CD8-positive, alpha-beta memory T cell (primary cell): ENCODE measurements around the gene SNX33. TPM values are rescaled to one million over a fixed set of nuclear protein-coding genes. Genes with fewer than 3 reads are reported as not detected.

Source experiments
- CTCF ChIA-PET: fragments of 350-600 bp; sonication (Branson Sonifier 250); formaldehyde crosslinking; loops from one replicate; lab custom pipeline; 2021; ENCODE audit warnings: antibody characterized with exemption; lab: Charles Lee
- POLR2A ChIA-PET: fragments of 350-600 bp; sonication (Branson Sonifier 250); formaldehyde crosslinking; loops from one replicate; lab custom pipeline; 2021; ENCODE audit warnings: antibody characterized with exemption; lab: Charles Lee
- DNase-seq, 5 donors: peaks; one replicate each; pipeline versions ENCODE4 v3.0.0 to v3.0.0-alpha.2; 2020 to 2022; ENCODE audit warnings: mixed read lengths in 1 of 5
- H3K27ac ChIP-seq: one replicate; pipeline ENCODE4 v1.7.0; 2013; ENCODE audit warnings: low read depth, mild to moderate bottlenecking, low read length, moderate library complexity
- H3K27me3 ChIP-seq: 2 replicates; pipeline ENCODE4 v1.7.0; 2013; ENCODE audit warnings: low read length, mild to moderate bottlenecking; ENCODE audit not compliant: insufficient read depth, poor library complexity, severe bottlenecking
- H3K36me3 ChIP-seq: 2 replicates; pipeline ENCODE4 v1.7.0; 2013; ENCODE audit warnings: mild to moderate bottlenecking, low read length, moderate library complexity; ENCODE audit not compliant: insufficient read depth
- H3K4me1 ChIP-seq: 2 replicates; pipeline ENCODE4 v1.7.0; 2013; ENCODE audit warnings: mild to moderate bottlenecking, low read length, moderate library complexity; ENCODE audit not compliant: insufficient read depth
- H3K4me3 ChIP-seq: 2 replicates; pipeline ENCODE4 v1.7.0; 2013; ENCODE audit warnings: mild to moderate bottlenecking, low read length
- H3K9me3 ChIP-seq: 2 replicates; pipeline ENCODE4 v1.7.0; 2013; ENCODE audit warnings: mild to moderate bottlenecking, low read length
- H3K27ac Mint-ChIP-seq, 8 donors: one replicate each; pipeline ENCODE4 v1.8.0; 2020 to 2021; ENCODE audit warnings: mixed read lengths in 8 of 8, mild to moderate bottlenecking in 6 of 8, inconsistent platforms in 3 of 8, moderate library complexity in 3 of 8
- H3K27me3 Mint-ChIP-seq, 2 donors: one replicate each; pipeline ENCODE4 v1.8.0; 2020 to 2021; ENCODE audit warnings: mixed read lengths in 2 of 2, mild to moderate bottlenecking in 1 of 2, moderate library complexity in 1 of 2
- H3K36me3 Mint-ChIP-seq, 3 donors: one replicate each; pipeline ENCODE4 v1.8.0; 2020 to 2021; ENCODE audit warnings: mixed read lengths in 3 of 3, inconsistent platforms in 1 of 3, mild to moderate bottlenecking in 1 of 3
- H3K4me1 Mint-ChIP-seq, 3 donors: one replicate each; pipeline ENCODE4 v1.8.0; 2020 to 2021; ENCODE audit warnings: mixed read lengths in 3 of 3, inconsistent platforms in 1 of 3, mild to moderate bottlenecking in 1 of 3
- H3K4me3 Mint-ChIP-seq, 7 donors: one replicate each; pipeline ENCODE4 v1.8.0; 2020 to 2021; ENCODE audit warnings: mixed read lengths in 7 of 7, mild to moderate bottlenecking in 6 of 7, moderate library complexity in 4 of 7, inconsistent platforms in 2 of 7
- H3K9me3 Mint-ChIP-seq, 5 donors: one replicate each; pipeline ENCODE4 v1.8.0; 2020 to 2022; ENCODE audit warnings: mixed read lengths in 5 of 5, mild to moderate bottlenecking in 3 of 5, moderate library complexity in 2 of 5, inconsistent platforms in 1 of 5
- polyA plus RNA-seq: library from polyadenylated mRNA; unstranded; fragments of 300-500 nt; fragmentation: Illumina TruSeq; gene quantifications from one replicate; pipeline ENCODE4 v1.2.3, GENCODE V29; 2021
- total RNA-seq, 2 experiments: library from RNA; stranded (reverse); gene quantifications; one replicate each; pipeline ENCODE4 v1.2.3, GENCODE V29; 2021

The SNX33 gene
- total and polyA plus RNA-seq, 3 experiments from 2014 or later = 1.1 to 3.5 (median 3.1) TPM

- peaks cover 0 to 36% (median 2%) of the 10 kb centered on the region in 3 donors for H3K36me3 Mint-ChIP-seq
- POLR2A ChIA-PET = interaction anchor here (0.6 to 5.1 kb wide), 5 partner anchors 10 to 269 kb away, joined by 3 to 130 read pairs (median 11); partner anchors contain the start of genes MAN2C1, SIN3A and SNX33
- no peaks in the 10 kb centered on the region for H3K27me3 Mint-ChIP-seq
- Histone ChIP-seq H3K27ac (peak overlapping the region; percentile 26), H3K36me3 (peaks cover 6% of the 10 kb centered on the region), H3K27me3 (no peaks in the 10 kb centered on the region), H3K4me1 (peaks cover 33% of the 10 kb centered on the region), H3K4me3 (no peak overlapping the region), H3K9me3 (no peaks in the 10 kb centered on the region)
- peak overlapping the region in 6 of 7 donors; percentile 13 to 97 (median 93) for H3K4me3 Mint-ChIP-seq
- DNase-seq = no peak
- H3K9me3 Mint-ChIP-seq = no peaks in the 10 kb centered on the region
- H3K4me1 Mint-ChIP-seq = peaks cover 33 to 46% (median 39%) of the 10 kb centered on the region in 3 donors
- CTCF ChIA-PET = interaction anchor here (1.1 to 1.6 kb wide), 3 partner anchors 11 to 269 kb away, joined by 3 to 5 read pairs (median 4); partner anchors contain the start of gene MAN2C1
- peak overlapping the region in 7 of 8 donors; percentile 2 to 77 (median 51) for H3K27ac Mint-ChIP-seq
These were observed 10.3 kb upstream of the SNX33 start for GRCh38 chr15:75637245-75638009.

GRCh38 chr15:75639191-75639708 is 8.5 kb upstream of the SNX33 start:
- H3K4me3 Mint-ChIP-seq = peak overlapping the region; percentile 93 to 97 (median 93)
- H3K4me3 ChIP-seq = peak overlapping the region; percentile 77
- peaks cover 6% of the 10 kb centered on the region for H3K36me3 ChIP-seq
- no peaks in the 10 kb centered on the region for H3K9me3 ChIP-seq
- peak overlapping the region; percentile 89 to 97 (median 96) for H3K27ac Mint-ChIP-seq
- no peaks in the 10 kb centered on the region for H3K27me3 Mint-ChIP-seq
- DNase-seq = no peak
- ChIA-PET POLR2A (interaction anchor here (0.6 to 5.1 kb wide), 11 partner anchors 8 to 271 kb away, joined by 3 to 130 read pairs (median 11); partner anchors contain the start of genes MAN2C1, PTPN9, SIN3A and SNUPN), CTCF (interaction anchor here (1.2 to 3.8 kb wide), 10 partner anchors 13 to 272 kb away, joined by 3 to 39 read pairs (median 9); partner anchors contain the start of genes MAN2C1, PTPN9, SIN3A and SNUPN)
- H3K36me3 Mint-ChIP-seq = peaks cover 0 to 36% (median 2%) of the 10 kb centered on the region in 3 donors
- H3K9me3 Mint-ChIP-seq = no peaks in the 10 kb centered on the region
- H3K27ac ChIP-seq = peak overlapping the region; percentile 92
- H3K27me3 ChIP-seq = no peaks in the 10 kb centered on the region
- peaks cover 33 to 46% (median 44%) of the 10 kb centered on the region in 3 donors for H3K4me1 Mint-ChIP-seq
- peaks cover 33% of the 10 kb centered on the region for H3K4me1 ChIP-seq

- Mint-ChIP-seq H3K27ac (peak within 1 kb of the TSS; percentile 89 to 97 (median 96)), H3K36me3 (peaks cover 0 to 36% (median 2%) of the 10 kb centered on the region in 3 donors), H3K9me3 (no peaks in the 10 kb centered on the region), H3K4me1 (peaks cover 33 to 46% (median 44%) of the 10 kb centered on the region in 3 donors), H3K27me3 (no peaks in the 10 kb centered on the region), H3K4me3 (peak within 1 kb of the TSS; percentile 93 to 97 (median 93))
- Histone ChIP-seq H3K27ac (peak within 1 kb of the TSS; percentile 92), H3K4me1 (peaks cover 33% of the 10 kb centered on the region), H3K36me3 (peaks cover 6% of the 10 kb centered on the region), H3K27me3 (no peaks in the 10 kb centered on the region), H3K9me3 (no peaks in the 10 kb centered on the region), H3K4me3 (peak within 1 kb of the TSS; percentile 77)
- peak; percentile 87 to 95 (median 92) for DNase-seq
- ChIA-PET POLR2A (interaction anchor here (0.6 to 5.1 kb wide), 13 partner anchors 10 to 292 kb away, joined by 3 to 130 read pairs (median 6); partner anchors contain the start of genes MAN2C1, PTPN9, SIN3A and SNUPN), CTCF (interaction anchor here (0.8 to 3.8 kb wide), 16 partner anchors 12 to 272 kb away, joined by 3 to 39 read pairs (median 5); partner anchors contain the start of genes MAN2C1, PTPN9, SIN3A and SNUPN)
These were observed 7.8 kb upstream of the SNX33 start, which contains the start of gene IMP3 for GRCh38 chr15:75639709-75640482. Gene IMP3, minus strand, starts transcription at chr15:75640224. Its CDS starts 56 bp downstream, at chr15:75640168.

- Mint-ChIP-seq H3K4me3 (peak overlapping the region; percentile 93 to 97 (median 93)), H3K27me3 (no peaks in the 10 kb centered on the region), H3K9me3 (no peaks in the 10 kb centered on the region), H3K27ac (peak overlapping the region; percentile 89 to 97 (median 96)), H3K36me3 (peaks cover 0 to 33% (median 2%) of the 10 kb centered on the region in 3 donors), H3K4me1 (peaks cover 33 to 46% (median 44%) of the 10 kb centered on the region in 3 donors)
- peaks cover 6% of the 10 kb centered on the region for H3K36me3 ChIP-seq
- no peaks in the 10 kb centered on the region for H3K9me3 ChIP-seq
- POLR2A ChIA-PET = interaction anchor here (0.5 to 5.1 kb wide), 13 partner anchors 8 to 293 kb away, joined by 3 to 130 read pairs (median 6); partner anchors contain the start of genes MAN2C1, PTPN9, SIN3A and SNUPN
- peak; percentile 17 to 71 (median 48) for DNase-seq
- peaks cover 33% of the 10 kb centered on the region for H3K4me1 ChIP-seq
- H3K27me3 ChIP-seq = no peaks in the 10 kb centered on the region
- CTCF ChIA-PET = interaction anchor here (0.8 to 3.8 kb wide), 17 partner anchors 10 to 273 kb away, joined by 3 to 39 read pairs (median 5); partner anchors contain the start of genes MAN2C1, PTPN9, SIN3A and SNUPN
- H3K27ac ChIP-seq = peak overlapping the region; percentile 92
- H3K4me3 ChIP-seq = peak overlapping the region; percentile 77
These were observed 7.1 kb upstream of the SNX33 start for GRCh38 chr15:75640483-75641178.

- Mint-ChIP-seq H3K4me3 (peak overlapping the region; percentile 93 to 97 (median 93)), H3K9me3 (no peaks in the 10 kb centered on the region), H3K4me1 (peaks cover 34 to 43% (median 42%) of the 10 kb centered on the region in 3 donors), H3K36me3 (peaks cover 0 to 32% (median 2%) of the 10 kb centered on the region in 3 donors), H3K27ac (peak overlapping the region; percentile 89 to 97 (median 96)), H3K27me3 (no peaks in the 10 kb centered on the region)
- ChIA-PET POLR2A (interaction anchor here (0.5 to 5.1 kb wide), 5 partner anchors 15 to 273 kb away, joined by 3 to 130 read pairs (median 51); partner anchors contain the start of genes MAN2C1, PTPN9, SIN3A and SNUPN), CTCF (interaction anchor here (0.9 to 3.8 kb wide), 9 partner anchors 10 to 274 kb away, joined by 3 to 39 read pairs (median 6); partner anchors contain the start of genes MAN2C1 and SIN3A)
- Histone ChIP-seq H3K27ac (peak overlapping the region; percentile 92), H3K36me3 (peaks cover 6% of the 10 kb centered on the region), H3K9me3 (no peaks in the 10 kb centered on the region), H3K27me3 (no peaks in the 10 kb centered on the region), H3K4me1 (peaks cover 28% of the 10 kb centered on the region), H3K4me3 (no peak overlapping the region)
- DNase-seq = no peak
These were observed 6.6 kb upstream of the SNX33 start for GRCh38 chr15:75641179-75641503.

- H3K27me3 Mint-ChIP-seq = no peaks in the 10 kb centered on the region
- peaks cover 37 to 46% (median 45%) of the 10 kb centered on the region in 3 donors for H3K4me1 Mint-ChIP-seq
- CTCF ChIA-PET = interaction anchor here (1.0 to 3.8 kb wide), 6 partner anchors 12 to 274 kb away, joined by 3 to 39 read pairs (median 6); partner anchors contain the start of gene MAN2C1
- Histone ChIP-seq H3K27ac (no peak overlapping the region), H3K4me1 (peaks cover 26% of the 10 kb centered on the region), H3K36me3 (peaks cover 6% of the 10 kb centered on the region), H3K27me3 (no peaks in the 10 kb centered on the region), H3K9me3 (no peaks in the 10 kb centered on the region), H3K4me3 (no peak overlapping the region)
- POLR2A ChIA-PET = interaction anchor here (2.4 to 5.1 kb wide), 4 partner anchors 16 to 273 kb away, joined by 27 to 130 read pairs (median 55); partner anchors contain the start of genes MAN2C1, PTPN9, SIN3A and SNUPN
- H3K4me3 Mint-ChIP-seq = peak overlapping the region in 1 of 7 donors; percentile 46
- DNase-seq = no peak
- no peaks in the 10 kb centered on the region for H3K9me3 Mint-ChIP-seq
- peak overlapping the region in 3 of 8 donors; percentile 32 to 83 (median 55) for H3K27ac Mint-ChIP-seq
- peaks cover 0 to 33% (median 2%) of the 10 kb centered on the region in 3 donors for H3K36me3 Mint-ChIP-seq
These were observed 6.1 kb upstream of the SNX33 start for GRCh38 chr15:75641603-75642002.
